ENCODE results near the gene DSG2. TPM values are rescaled to one million over a fixed set of nuclear protein-coding genes. Genes with fewer than 3 reads are reported as not detected.

DSG2 gene
- polyA plus RNA-seq, 1 donor from 2014 or later, result 0.94 TPM

DNA sequence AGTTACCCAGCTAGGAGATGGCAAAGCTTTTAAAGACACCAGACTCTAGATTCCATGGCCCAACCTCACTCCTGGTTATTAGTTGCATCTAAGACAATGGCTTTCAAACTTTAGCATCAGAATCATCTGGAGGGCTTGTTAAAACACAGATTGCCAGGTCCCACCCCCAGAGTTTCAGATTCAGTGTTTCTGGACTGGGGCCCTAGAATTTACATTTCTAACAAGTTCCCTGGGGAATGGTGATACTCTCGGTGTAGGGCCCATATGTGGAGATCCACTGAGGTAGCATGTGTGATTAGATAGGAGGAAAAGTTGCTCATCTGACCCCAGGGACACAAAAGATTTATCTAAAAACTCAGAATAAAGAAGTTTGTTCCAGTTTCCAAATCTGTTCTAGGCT, 79.2 kb downstream of the DSG2 start:
- Histone ChIP-seq H3K4me2 (ENCODE audit: low read length) (no peak overlapping the region), H3K9ac (ENCODE audit: low read length) (no peak overlapping the region), H3K4me3 (ENCODE audit: low read length) (no peak overlapping the region), H3K27me3 (ENCODE audit: insufficient read depth, low read depth, low read length) (no peaks in the 10 kb centered on the region), H3K9me3 (ENCODE audit: low read length) (no peaks in the 10 kb centered on the region), H3K27ac (ENCODE audit: low read length) (no peak overlapping the region), H4K20me1 (ENCODE audit: insufficient read depth) (no peaks in the 10 kb centered on the region), H3K36me3 (ENCODE audit: insufficient read depth, low read length) (no peaks in the 10 kb centered on the region), H3K79me2 (replicated peaks; ENCODE audit: insufficient read depth, low read length) (no peaks in the 10 kb centered on the region), H3K9me2 (ENCODE audit: insufficient read depth, low read length) (no peaks in the 10 kb centered on the region), H2AFZ (ENCODE audit: low read depth, low read length) (no peak overlapping the region), H3F3A (ENCODE audit: insufficient read depth, low read length, poor library complexity, severe bottlenecking) (no peaks in the 10 kb centered on the region)
- TF ChIP-seq SMC3 (conservative IDR thresholded peaks at IDR 0.05; ENCODE audit: poor library complexity), result no peak
- TF ChIP-seq EZH2 (IDR thresholded peaks at IDR 0.05; ENCODE audit: borderline replicate concordance, insufficient read depth, low read length, poor library complexity, severe bottlenecking), result no peak
- TF ChIP-seq, protein P1, sequence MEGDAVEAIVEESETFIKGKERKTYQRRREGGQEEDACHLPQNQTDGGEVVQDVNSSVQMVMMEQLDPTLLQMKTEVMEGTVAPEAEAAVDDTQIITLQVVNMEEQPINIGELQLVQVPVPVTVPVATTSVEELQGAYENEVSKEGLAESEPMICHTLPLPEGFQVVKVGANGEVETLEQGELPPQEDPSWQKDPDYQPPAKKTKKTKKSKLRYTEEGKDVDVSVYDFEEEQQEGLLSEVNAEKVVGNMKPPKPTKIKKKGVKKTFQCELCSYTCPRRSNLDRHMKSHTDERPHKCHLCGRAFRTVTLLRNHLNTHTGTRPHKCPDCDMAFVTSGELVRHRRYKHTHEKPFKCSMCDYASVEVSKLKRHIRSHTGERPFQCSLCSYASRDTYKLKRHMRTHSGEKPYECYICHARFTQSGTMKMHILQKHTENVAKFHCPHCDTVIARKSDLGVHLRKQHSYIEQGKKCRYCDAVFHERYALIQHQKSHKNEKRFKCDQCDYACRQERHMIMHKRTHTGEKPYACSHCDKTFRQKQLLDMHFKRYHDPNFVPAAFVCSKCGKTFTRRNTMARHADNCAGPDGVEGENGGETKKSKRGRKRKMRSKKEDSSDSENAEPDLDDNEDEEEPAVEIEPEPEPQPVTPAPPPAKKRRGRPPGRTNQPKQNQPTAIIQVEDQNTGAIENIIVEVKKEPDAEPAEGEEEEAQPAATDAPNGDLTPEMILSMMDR (IDR thresholded peaks at IDR 0.05; ENCODE audit: poor library complexity, severe bottlenecking), result no peak
- TF ChIP-seq EP300 (conservative IDR thresholded peaks at IDR 0.05; ENCODE audit: poor library complexity, severe bottlenecking), result no peak
- no peak for TF ChIP-seq RAD21 (conservative IDR thresholded peaks at IDR 0.05)
- TF ChIP-seq, protein P2, sequence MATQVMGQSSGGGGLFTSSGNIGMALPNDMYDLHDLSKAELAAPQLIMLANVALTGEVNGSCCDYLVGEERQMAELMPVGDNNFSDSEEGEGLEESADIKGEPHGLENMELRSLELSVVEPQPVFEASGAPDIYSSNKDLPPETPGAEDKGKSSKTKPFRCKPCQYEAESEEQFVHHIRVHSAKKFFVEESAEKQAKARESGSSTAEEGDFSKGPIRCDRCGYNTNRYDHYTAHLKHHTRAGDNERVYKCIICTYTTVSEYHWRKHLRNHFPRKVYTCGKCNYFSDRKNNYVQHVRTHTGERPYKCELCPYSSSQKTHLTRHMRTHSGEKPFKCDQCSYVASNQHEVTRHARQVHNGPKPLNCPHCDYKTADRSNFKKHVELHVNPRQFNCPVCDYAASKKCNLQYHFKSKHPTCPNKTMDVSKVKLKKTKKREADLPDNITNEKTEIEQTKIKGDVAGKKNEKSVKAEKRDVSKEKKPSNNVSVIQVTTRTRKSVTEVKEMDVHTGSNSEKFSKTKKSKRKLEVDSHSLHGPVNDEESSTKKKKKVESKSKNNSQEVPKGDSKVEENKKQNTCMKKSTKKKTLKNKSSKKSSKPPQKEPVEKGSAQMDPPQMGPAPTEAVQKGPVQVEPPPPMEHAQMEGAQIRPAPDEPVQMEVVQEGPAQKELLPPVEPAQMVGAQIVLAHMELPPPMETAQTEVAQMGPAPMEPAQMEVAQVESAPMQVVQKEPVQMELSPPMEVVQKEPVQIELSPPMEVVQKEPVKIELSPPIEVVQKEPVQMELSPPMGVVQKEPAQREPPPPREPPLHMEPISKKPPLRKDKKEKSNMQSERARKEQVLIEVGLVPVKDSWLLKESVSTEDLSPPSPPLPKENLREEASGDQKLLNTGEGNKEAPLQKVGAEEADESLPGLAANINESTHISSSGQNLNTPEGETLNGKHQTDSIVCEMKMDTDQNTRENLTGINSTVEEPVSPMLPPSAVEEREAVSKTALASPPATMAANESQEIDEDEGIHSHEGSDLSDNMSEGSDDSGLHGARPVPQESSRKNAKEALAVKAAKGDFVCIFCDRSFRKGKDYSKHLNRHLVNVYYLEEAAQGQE (IDR thresholded peaks at IDR 0.05; ENCODE audit: borderline replicate concordance), result no peak

DNA sequence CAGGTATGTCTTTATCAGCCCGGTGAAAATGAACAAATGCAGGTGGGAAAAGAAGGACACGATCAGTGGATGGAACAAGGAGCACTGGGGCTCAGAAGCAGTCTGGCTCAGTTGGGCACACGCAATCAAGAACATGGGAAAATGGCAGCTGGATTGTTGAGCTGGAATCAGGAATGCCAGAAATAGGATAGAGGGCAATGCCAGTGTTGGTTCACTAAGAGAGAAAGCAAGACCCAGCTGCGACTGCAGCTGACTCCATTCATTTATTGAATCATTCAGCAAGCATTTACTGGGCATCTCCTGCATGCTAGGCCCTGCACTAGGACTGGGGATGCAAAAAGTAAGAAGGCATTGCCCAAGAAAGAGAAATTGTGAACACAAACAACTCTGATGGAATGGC, 80.1 kb downstream of the DSG2 start:
- H3K4me2 ChIP-seq (ENCODE audit: low read length), result no peak overlapping the region
- no peaks in the 10 kb centered on the region for H3K79me2 ChIP-seq (replicated peaks; ENCODE audit: insufficient read depth, low read length)
- no peaks in the 10 kb centered on the region for H3K9me3 ChIP-seq (ENCODE audit: low read length)
- no peak overlapping the region for H3K4me3 ChIP-seq (ENCODE audit: low read length)
- no peaks in the 10 kb centered on the region for H4K20me1 ChIP-seq (ENCODE audit: insufficient read depth)
- no peaks in the 10 kb centered on the region for H3K27me3 ChIP-seq (ENCODE audit: insufficient read depth, low read depth, low read length)
- TF ChIP-seq SMC3 (conservative IDR thresholded peaks at IDR 0.05; ENCODE audit: poor library complexity), result no peak
- TF ChIP-seq RAD21 (conservative IDR thresholded peaks at IDR 0.05), result no peak
- no peak for TF ChIP-seq EZH2 (IDR thresholded peaks at IDR 0.05; ENCODE audit: borderline replicate concordance, insufficient read depth, low read length, poor library complexity, severe bottlenecking)
- TF ChIP-seq POLR2AphosphoS5 (IDR thresholded peaks at IDR 0.05), result no peak
- no peak for TF ChIP-seq MXI1 (conservative IDR thresholded peaks at IDR 0.05; ENCODE audit: poor library complexity, severe bottlenecking)
- TF ChIP-seq, protein P1 (IDR thresholded peaks at IDR 0.05; ENCODE audit: poor library complexity, severe bottlenecking), result no peak
- TF ChIP-seq TAF1 (IDR thresholded peaks at IDR 0.05; ENCODE audit: low read depth), result no peak
- no peak for TF ChIP-seq EP300 (conservative IDR thresholded peaks at IDR 0.05; ENCODE audit: poor library complexity, severe bottlenecking)
- TF ChIP-seq, protein P2 (IDR thresholded peaks at IDR 0.05; ENCODE audit: borderline replicate concordance), result no peak
- H3K9ac ChIP-seq (ENCODE audit: low read length), result no peak overlapping the region
- H3K27ac ChIP-seq (ENCODE audit: low read length), result no peak overlapping the region
- H2AFZ ChIP-seq (ENCODE audit: low read depth, low read length), result no peak overlapping the region
- no peaks in the 10 kb centered on the region for H3K36me3 ChIP-seq (ENCODE audit: insufficient read depth, low read length)
- H3K9me2 ChIP-seq (ENCODE audit: insufficient read depth, low read length), result no peaks in the 10 kb centered on the region
- no peaks in the 10 kb centered on the region for H3F3A ChIP-seq (ENCODE audit: insufficient read depth, low read length, poor library complexity, severe bottlenecking)
